Transverse colon (tissue), 4 donors: Measurements from ENCODE around the gene PRKCZ. TPM values are rescaled to one million over a fixed set of nuclear protein-coding genes. Genes with fewer than 3 reads are reported as not detected.

Experiments used
- DNase-seq: peaks from one replicate; pipeline ENCODE4 v3.0.0-alpha.2; 2019
- H3K27ac ChIP-seq, 4 donors: fragments of 200-600 bp; sonication (generic); 2 replicates each; pipeline ENCODE4 v1.5.1; 2016 to 2018; ENCODE audit warnings: inconsistent platforms in 4 of 4
- H3K27me3 ChIP-seq: fragments of 200-600 bp; sonication (generic); 2 replicates; pipeline ENCODE4 v1.5.1; 2017; ENCODE audit warnings: inconsistent platforms
- H3K36me3 ChIP-seq, 4 donors: fragments of 200-600 bp; sonication (generic); 2 replicates each; pipeline ENCODE4 v1.5.1; 2017 to 2019; ENCODE audit warnings: inconsistent platforms in 4 of 4
- H3K4me1 ChIP-seq, 4 donors: fragments of 200-600 bp; sonication (generic); 2 replicates each; pipeline ENCODE4 v1.5.1; 2017 to 2020; ENCODE audit warnings: inconsistent platforms in 4 of 4
- H3K4me3 ChIP-seq, 4 donors: fragments of 200-600 bp; sonication (generic); 1 replicate in 1 of 4; 2 replicates in 3 of 4; pipeline versions ENCODE4 v1.5.1 to v1.6.1; 2017 to 2019; ENCODE audit warnings: inconsistent platforms in 4 of 4
- H3K9me3 ChIP-seq, 2 donors: fragments of 200-600 bp; sonication (generic); 2 replicates each; pipeline ENCODE4 v1.5.1; 2017 to 2019; ENCODE audit warnings: inconsistent platforms in 2 of 2
- EP300 ChIP-seq: sonication (generic); formaldehyde crosslinking; IDR thresholded peaks from one replicate; pipeline ENCODE4 v1.6.1; 2017; ENCODE audit warnings: antibody characterized with exemption, low read depth
- POLR2A ChIP-seq: fragments of 450-650 bp; IDR thresholded peaks from one replicate; pipeline ENCODE4 v1.6.1; 2016; ENCODE audit warnings: antibody characterized with exemption, mild to moderate bottlenecking, moderate library complexity
- POLR2AphosphoS5 ChIP-seq, 3 donors: sonication (generic); formaldehyde crosslinking; IDR thresholded peaks; one replicate each; pipeline ENCODE4 v1.6.1; 2016; ENCODE audit warnings: antibody characterized with exemption in 3 of 3
- WGBS, 2 donors: methylation state at CpG; one replicate each; pipeline ENCODE4 v1.1.5; 2018; ENCODE audit warnings: low coverage in 1 of 2; 5-methylcytosine and 5-hydroxymethylcytosine counted together
- in situ Hi-C, 4 donors: fragments of 200-750 bp; cut with MboI; loops; one replicate each; pipeline versions ENCODE4 v1.15.0 to v1.15.1; 2017; ENCODE audit warnings: low sequenced_read_pairs in 3 of 4, low pct_ligation_motif_present in 1 of 4, low pct_unique_long_range_greater_than_20kb in 1 of 4
- intact Hi-C: fragments of 100-400 bp; cut with DNase I; formaldehyde crosslinking; loops from one replicate; pipeline ENCODE4 v1.15.1; 2023; ENCODE audit warnings: low total_unique reads
- total RNA-seq, 4 donors: library from RNA; depleted of rRNA; stranded (reverse); fragments of >200 nt; gene quantifications; one replicate each; pipeline ENCODE4 v1.1.0, GENCODE V29; 2016
- TF ChIP-seq, protein P1 (sequence below), 5 experiments: fragments of 200-600 bp in 3 of 5; fragments of 450-650 bp in 2 of 5; sonication (generic) in 3 of 5; IDR thresholded peaks; 1 replicate in 2 of 5; 2 replicates in 3 of 5; pipeline ENCODE4 v1.5.1; 2016 to 2017; ENCODE audit warnings: antibody characterized with exemption in 5 of 5, inconsistent platforms in 3 of 5, mild to moderate bottlenecking in 2 of 5, moderate library complexity in 1 of 5

Gene PRKCZ
- total RNA-seq, 4 donors from 2014 or later = 48.6 to 96.7 (median 54.4) TPM

DNA sequence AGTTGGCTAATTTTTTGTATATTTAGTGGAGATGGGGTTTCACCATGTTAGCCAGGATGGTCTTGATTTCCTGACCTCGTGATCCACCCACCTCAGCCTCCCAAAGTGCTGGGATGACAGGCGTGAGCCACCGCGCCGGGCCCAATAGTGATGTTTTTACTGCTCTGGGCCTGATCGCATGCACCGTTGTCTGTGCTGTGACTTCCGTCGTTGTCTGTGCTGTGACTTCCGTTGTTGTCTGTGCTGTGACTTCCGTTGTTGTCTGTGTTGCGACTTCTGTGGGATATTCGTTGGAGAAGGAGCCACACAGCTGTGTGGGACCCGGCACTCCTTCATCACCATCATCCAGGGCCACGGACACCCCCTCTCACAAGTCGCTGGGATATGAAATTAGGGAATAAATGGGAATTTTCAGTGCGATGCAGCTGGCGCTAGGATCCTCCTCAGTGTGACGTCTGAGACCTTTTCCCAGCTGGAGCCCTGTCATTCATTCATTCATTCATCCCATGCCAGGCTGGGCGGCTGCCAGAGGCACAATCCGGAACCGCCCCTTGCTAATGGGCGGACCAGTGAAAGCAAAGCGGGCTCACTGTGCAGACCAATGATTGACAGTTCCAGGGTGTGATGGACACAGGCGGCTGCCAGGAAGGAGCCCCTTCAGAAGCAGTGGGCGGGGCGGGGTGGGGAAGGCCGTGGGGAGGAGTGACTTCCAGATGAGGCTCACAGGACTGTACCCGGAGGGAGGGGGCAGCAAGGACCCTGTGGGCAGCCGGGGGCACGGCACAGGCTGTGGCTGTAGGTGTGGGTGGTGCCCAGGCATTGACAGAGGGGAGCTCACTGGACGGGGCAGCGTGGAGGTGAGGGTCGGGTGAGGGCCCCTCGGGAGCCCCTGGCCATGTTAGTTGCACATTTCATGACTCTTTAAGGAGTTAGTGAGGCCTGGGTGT, 48.9 kb downstream of the PRKCZ start:
- H3K27me3 ChIP-seq = no peaks in the 10 kb centered on the region
- WGBS, 2 donors = 88 to 90% methylated on average over 8 to 31 of the region's 35 CpGs
- peak overlapping the region in 2 of 4 donors; percentile 14 to 28 for H3K27ac ChIP-seq
- intact Hi-C loops (no loop called here), in situ Hi-C loops (no loop called here)
- H3K4me3 ChIP-seq = no peak overlapping the region
- peaks cover 0 to 8% of the 10 kb centered on the region in 2 donors for H3K9me3 ChIP-seq
- no peaks in the 10 kb centered on the region for H3K36me3 ChIP-seq
- no peak for DNase-seq
- no peaks in the 10 kb centered on the region for H3K4me1 ChIP-seq
- TF ChIP-seq EP300 = no peak
- TF ChIP-seq POLR2A = no peak
- no peak for TF ChIP-seq POLR2AphosphoS5 (IDR thresholded peaks at IDR 0.05)
- TF ChIP-seq, protein P1, sequence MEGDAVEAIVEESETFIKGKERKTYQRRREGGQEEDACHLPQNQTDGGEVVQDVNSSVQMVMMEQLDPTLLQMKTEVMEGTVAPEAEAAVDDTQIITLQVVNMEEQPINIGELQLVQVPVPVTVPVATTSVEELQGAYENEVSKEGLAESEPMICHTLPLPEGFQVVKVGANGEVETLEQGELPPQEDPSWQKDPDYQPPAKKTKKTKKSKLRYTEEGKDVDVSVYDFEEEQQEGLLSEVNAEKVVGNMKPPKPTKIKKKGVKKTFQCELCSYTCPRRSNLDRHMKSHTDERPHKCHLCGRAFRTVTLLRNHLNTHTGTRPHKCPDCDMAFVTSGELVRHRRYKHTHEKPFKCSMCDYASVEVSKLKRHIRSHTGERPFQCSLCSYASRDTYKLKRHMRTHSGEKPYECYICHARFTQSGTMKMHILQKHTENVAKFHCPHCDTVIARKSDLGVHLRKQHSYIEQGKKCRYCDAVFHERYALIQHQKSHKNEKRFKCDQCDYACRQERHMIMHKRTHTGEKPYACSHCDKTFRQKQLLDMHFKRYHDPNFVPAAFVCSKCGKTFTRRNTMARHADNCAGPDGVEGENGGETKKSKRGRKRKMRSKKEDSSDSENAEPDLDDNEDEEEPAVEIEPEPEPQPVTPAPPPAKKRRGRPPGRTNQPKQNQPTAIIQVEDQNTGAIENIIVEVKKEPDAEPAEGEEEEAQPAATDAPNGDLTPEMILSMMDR (IDR thresholded peaks at IDR 0.05) = no peak

DNA sequence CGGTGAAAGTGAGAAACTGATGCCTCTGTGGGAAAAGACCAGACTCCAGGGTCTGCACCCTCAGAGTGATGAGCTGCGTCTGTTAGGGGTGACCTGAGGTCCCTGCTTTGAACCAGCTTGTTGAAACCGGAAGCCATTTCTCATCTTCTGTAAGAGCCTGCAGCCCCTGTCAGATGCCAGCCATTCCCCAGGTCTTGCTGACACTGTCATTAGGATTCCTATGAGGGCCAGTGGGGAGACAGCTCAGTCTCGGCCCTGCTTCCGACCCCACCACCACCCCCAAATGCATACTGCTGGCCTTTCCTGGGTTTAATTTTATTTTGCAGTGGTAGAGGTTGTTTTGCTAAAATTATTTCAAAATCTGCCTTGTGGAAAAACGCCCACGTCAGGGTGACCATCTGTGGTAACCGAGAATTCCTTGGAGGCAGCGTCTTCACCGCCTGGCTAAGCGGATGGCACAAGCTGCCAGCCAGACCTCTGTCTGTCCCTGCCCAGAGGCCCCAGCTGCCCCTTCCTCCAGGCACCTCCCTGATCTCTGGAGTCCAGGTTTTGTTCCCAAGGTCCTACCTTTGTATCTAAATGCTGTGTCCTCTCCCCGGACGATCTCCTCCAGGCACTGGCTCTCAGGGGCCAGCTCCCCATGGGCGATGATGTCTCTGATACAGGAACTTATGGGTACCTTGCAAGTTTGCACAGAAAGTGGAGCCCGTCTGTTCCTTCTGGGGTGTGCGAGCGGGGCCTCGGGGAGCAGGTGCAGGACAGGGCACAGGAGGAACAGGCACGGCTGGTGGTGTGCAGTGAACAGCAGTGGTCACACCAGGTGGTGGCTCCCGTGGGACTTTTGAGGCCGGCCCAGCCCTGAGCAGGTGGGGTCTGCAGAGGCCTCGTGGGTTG, 49.9 kb downstream of the PRKCZ start:
- Histone ChIP-seq H3K9me3 (peaks cover 0 to 8% of the 10 kb centered on the region in 2 donors), H3K4me3 (no peak overlapping the region), H3K36me3 (no peaks in the 10 kb centered on the region), H3K27me3 (no peaks in the 10 kb centered on the region), H3K4me1 (no peaks in the 10 kb centered on the region), H3K27ac (no peak overlapping the region)
- in situ Hi-C loops (no loop called here), intact Hi-C loops (no loop called here)
- 86 to 90% methylated on average over 9 to 22 of the region's 22 CpGs for WGBS, 2 donors
- DNase-seq = no peak
- TF ChIP-seq POLR2AphosphoS5 (IDR thresholded peaks at IDR 0.05) (no peak), POLR2A (no peak), EP300 (no peak)
- TF ChIP-seq, protein P1 (IDR thresholded peaks at IDR 0.05) = no peak

DNA sequence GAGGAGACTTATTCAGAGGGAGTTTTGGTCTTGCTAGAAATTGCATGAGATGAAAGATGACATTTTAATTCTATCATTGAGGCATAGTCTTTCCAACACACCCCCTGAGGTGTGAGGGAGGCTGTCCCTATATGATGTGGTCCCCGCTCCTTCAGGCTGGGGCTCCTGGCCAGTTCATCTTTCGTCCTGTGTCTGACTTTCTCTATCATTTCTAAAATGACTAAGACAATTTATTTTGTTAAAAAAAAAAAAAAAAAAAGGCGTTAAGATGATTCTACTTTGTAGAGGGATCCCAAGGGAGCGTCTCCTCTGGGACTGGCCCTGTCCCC, 50.5 kb downstream of the PRKCZ start:
- WGBS, 2 donors = 88 to 95% methylated on average over 4 of the region's 4 CpGs
- H3K4me1 ChIP-seq = no peaks in the 10 kb centered on the region
- DNase-seq = no peak
- no peaks in the 10 kb centered on the region for H3K36me3 ChIP-seq
- TF ChIP-seq, protein P1 (IDR thresholded peaks at IDR 0.05) = no peak
- TF ChIP-seq POLR2A (no peak), POLR2AphosphoS5 (IDR thresholded peaks at IDR 0.05) (no peak)
- no peak overlapping the region for H3K27ac ChIP-seq
- H3K4me3 ChIP-seq = no peak overlapping the region
- H3K27me3 ChIP-seq = no peaks in the 10 kb centered on the region
- in situ Hi-C loops (no loop called here), intact Hi-C loops (no loop called here)
- H3K9me3 ChIP-seq = peaks cover 0 to 8% of the 10 kb centered on the region in 2 donors

DNA sequence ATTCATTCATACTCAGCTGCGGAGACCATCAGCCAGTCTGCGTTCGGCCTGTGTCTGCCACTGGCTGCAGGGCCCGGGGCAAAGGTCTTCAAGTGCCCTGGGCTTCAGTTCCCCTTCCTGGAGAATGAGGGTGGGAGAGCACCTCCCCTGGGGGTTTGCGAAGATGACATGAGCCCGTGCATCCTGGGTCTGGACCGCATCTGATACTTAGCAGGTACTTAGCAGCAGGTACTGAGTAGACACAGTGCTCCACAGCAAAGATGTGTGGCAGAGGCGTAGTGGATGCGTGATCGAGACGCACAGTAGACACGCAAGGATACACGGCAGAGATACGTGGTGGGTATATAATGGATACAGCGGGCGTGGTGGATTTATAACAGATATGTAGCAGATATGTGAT, 51.3 kb downstream of the PRKCZ start:
- intact Hi-C loops = no loop called here
- DNase-seq = no peak
- H3K4me3 ChIP-seq = no peak overlapping the region
- H3K36me3 ChIP-seq = no peaks in the 10 kb centered on the region
- no peaks in the 10 kb centered on the region for H3K27me3 ChIP-seq
- H3K27ac ChIP-seq = no peak overlapping the region
- H3K4me1 ChIP-seq = no peaks in the 10 kb centered on the region
- WGBS, 2 donors = 93 to 96% methylated on average over 4 to 16 of the region's 16 CpGs
- in situ Hi-C loops = no loop called here
- TF ChIP-seq POLR2AphosphoS5 (IDR thresholded peaks at IDR 0.05) (no peak), POLR2A (no peak), EP300 (no peak)
- TF ChIP-seq, protein P1 (IDR thresholded peaks at IDR 0.05) = no peak
- H3K9me3 ChIP-seq = peaks cover 0 to 8% of the 10 kb centered on the region in 2 donors
